Activated CD8-positive, alpha-beta memory T cell treated with anti-CD3 and anti-CD28 coated beads for 24 hours (primary cell): Measurements from ENCODE around the gene ZKSCAN4.

ENCODE experiments used
- DNase-seq: peaks from one replicate; pipeline ENCODE4 v3.0.0-alpha.2; 2020

ZKSCAN4 gene

GRCh38 chr6:28248916-28249315 lies 3.2 kb downstream of the ZKSCAN4 start:
- no peak for DNase-seq

GRCh38 chr6:28245206-28245941 lies 6.7 kb downstream of the ZKSCAN4 start:
- no peak for DNase-seq

GRCh38 chr6:28243946-28244345 lies 8.1 kb downstream of the ZKSCAN4 start:
- no peak for DNase-seq

- no peak for DNase-seq
Observed at GRCh38 chr6:28240471-28240870, 11.6 kb downstream of the ZKSCAN4 start.

GRCh38 chr6:28239636-28240035 lies 12.4 kb downstream of the ZKSCAN4 start:
- no peak for DNase-seq

- DNase-seq: no peak
Observed at GRCh38 chr6:28235912-28236452, 16.1 kb downstream of the ZKSCAN4 start.

- DNase-seq: no peak
Observed at GRCh38 chr6:28232785-28233184, 19.3 kb downstream of the ZKSCAN4 start.

- DNase-seq: no peak
Observed at GRCh38 chr6:28226460-28226859, 25.6 kb downstream of the ZKSCAN4 start.

GRCh38 chr6:28225056-28225834 lies 26.8 kb downstream of the ZKSCAN4 start, which contains the start of gene ZSCAN9:
Gene ZSCAN9, plus strand, starts transcription at chr6:28225275. Its CDS starts 1,810 bp downstream, at chr6:28227085.
- peak; percentile 82 for DNase-seq

- no peak for DNase-seq
Observed at GRCh38 chr6:28224131-28225055, 27.7 kb downstream of the ZKSCAN4 start.

GRCh38 chr6:28220257-28221133 lies 31.6 kb downstream of the ZKSCAN4 start:
- no peak for DNase-seq

- DNase-seq: peak; percentile 72
Observed at GRCh38 chr6:28218312-28219248, 33.5 kb downstream of the ZKSCAN4 start.

GRCh38 chr6:28217890-28218289 lies 34.2 kb downstream of the ZKSCAN4 start:
- DNase-seq: no peak

- no peak for DNase-seq
Observed at GRCh38 chr6:28215425-28215824, 36.6 kb downstream of the ZKSCAN4 start.

- no peak for DNase-seq
Observed at GRCh38 chr6:28213213-28213523, 38.9 kb downstream of the ZKSCAN4 start.

- peak; percentile 87 for DNase-seq
Observed at GRCh38 chr6:28212510-28213212, 39.4 kb downstream of the ZKSCAN4 start.

- DNase-seq: no peak
Observed at GRCh38 chr6:28211840-28212509, 40.1 kb downstream of the ZKSCAN4 start.

- no peak for DNase-seq
Observed at GRCh38 chr6:28209753-28210535, 42.1 kb downstream of the ZKSCAN4 start.
